Measurements from ENCODE around the gene APIP.

Gene APIP

GRCh38 chr11:34886609-34887008 is 29.6 kb downstream of the APIP start:
- no peak for DNase-seq

- DNase-seq: no peak
These were observed 34.3 kb downstream of the APIP start for GRCh38 chr11:34881900-34882299.

GRCh38 chr11:34877375-34877975 is 38.7 kb downstream of the APIP start:
- DNase-seq: no peak

- DNase-seq: no peak
These were observed 42.0 kb downstream of the APIP start for GRCh38 chr11:34874202-34874601.

DNA sequence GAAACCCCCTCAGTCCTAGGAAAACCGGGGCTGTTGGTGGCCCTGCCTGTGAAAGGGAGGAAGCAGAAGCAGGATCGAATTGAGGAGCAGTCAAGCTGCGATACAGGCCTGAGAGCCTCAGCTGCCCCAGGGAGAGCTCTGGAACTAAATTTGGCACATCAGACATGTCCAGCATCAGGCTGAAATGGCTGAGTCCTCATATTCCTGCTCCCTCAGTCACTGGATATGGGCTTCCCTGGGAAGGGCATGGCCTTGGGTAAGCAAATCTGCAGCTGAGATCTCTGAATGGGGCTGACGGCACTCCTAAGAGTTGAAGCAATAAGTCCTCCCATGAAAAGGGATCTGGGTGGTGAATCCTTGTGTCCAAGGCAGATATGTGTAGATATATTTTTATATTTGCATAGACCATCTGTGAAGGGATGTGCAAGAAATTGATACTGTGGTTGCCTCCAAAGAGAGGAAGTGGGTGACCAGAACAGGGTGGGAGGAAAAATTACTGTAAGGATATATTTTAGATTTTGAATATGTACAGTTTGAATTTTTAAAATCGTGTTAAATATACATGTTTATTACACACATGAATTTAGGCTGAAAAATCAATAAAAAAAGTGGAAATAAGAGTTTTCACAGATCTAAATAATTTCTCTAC is 45.5 kb downstream of the APIP start:
- DNase-seq: no peak

- DNase-seq: no peak
These were observed 46.8 kb downstream of the APIP start for GRCh38 chr11:34869425-34869824.

DNA sequence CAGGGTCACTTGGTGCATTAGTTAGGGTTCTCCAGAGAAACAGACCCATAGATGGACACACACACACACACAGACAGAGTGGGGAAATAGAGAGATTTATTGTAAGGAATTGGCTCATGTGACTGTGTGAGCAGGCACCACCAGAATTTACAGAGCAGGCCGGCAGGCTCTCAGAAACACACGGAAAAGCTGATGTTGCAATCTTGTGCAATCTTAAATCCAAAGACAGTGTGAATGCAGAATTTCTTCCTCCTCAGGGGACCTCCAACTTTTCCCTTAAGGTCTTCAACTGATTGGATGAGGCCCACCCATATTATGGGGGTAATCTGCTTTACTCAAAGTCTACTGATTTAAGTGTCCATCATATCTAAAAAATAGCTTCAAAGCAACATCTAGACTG is 49.8 kb downstream of the APIP start:
- no peak for DNase-seq

GRCh38 chr11:34865261-34865660 is 50.9 kb downstream of the APIP start:
- DNase-seq: no peak

DNA sequence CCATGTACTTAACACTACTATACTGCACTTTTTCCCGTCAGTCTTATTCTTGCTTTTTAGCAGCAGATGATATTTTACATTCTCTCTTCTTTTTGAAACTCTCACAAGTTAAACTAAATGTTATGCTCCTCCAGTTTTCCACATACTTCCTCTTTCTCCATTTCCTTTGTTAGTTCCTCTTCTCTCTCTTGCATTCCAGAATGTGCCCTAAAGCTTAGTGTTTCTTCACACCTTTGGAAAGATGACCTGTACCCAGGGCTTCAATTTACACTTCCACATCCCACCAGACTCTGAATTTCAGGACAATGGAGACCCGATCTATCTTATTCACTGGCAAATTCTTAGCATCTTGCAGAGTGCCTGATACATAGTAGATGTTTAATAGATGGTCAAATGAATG is 51.8 kb downstream of the APIP start:
- DNase-seq: no peak

GRCh38 chr11:34863048-34863447 is 53.1 kb downstream of the APIP start:
- DNase-seq: no peak

- no peak for DNase-seq
These were observed 55.7 kb downstream of the APIP start for GRCh38 chr11:34860518-34860917.

- no peak for DNase-seq
These were observed 56.1 kb downstream of the APIP start for GRCh38 chr11:34860034-34860433.

GRCh38 chr11:34859496-34859895 is 56.7 kb downstream of the APIP start:
- no peak for DNase-seq

DNA sequence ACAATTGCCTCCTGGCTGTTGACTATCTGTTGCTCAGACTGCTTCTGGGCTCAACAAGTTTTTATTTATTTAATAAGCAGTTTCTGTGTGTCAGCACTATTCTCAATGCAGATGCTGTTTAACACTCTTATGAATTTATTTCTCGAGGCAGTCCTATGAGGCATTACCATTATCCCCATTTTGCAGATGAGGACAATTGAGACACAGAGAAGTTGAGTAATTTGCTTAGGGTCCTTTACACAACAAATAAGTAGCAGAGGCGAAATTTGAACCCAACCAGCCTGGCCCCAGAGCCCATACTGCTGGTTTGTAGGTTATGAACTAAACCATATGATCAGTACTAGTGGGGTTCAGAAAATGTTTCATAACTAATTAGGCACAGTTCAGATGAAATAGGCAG is 58.7 kb downstream of the APIP start:
- DNase-seq: no peak

DNA sequence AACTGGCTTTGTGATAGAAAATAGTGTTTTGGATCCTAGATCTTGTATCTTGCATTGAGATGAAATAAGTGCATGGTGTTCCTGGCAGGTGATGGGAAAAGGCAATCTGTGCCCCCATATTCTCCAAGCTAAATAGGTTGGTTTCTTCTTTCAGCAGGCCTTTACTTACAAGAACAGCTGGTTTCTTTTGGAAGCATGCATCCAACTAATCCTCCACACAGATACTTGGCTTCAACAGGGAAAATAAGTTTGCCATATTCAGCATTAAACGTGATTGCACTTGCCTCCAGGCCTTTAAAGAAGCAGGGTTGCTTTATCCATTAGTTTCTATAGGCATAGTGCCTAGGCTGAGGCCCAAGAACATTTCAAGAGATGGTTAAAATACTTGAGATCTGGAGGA is 59.9 kb downstream of the APIP start:
- no peak for DNase-seq

DNA sequence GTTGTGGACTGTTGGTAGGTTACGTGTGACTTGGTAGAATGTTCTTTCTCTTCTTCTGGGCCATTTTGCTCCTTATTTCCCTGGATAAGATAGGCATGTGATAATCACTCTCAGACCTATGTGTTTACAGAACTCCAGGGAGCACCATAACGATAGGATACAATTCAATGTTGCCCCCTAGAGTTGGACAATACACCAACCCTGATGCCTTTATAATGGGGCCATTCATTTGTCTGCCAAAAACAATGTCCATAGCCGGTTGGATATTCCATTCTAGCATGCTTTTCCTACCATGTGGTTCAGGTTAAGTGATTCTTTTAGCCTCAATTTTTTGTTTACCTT is 60.5 kb downstream of the APIP start:
- no peak for DNase-seq

GRCh38 chr11:34855021-34855753 is 61.0 kb downstream of the APIP start:
- DNase-seq: no peak

DNA sequence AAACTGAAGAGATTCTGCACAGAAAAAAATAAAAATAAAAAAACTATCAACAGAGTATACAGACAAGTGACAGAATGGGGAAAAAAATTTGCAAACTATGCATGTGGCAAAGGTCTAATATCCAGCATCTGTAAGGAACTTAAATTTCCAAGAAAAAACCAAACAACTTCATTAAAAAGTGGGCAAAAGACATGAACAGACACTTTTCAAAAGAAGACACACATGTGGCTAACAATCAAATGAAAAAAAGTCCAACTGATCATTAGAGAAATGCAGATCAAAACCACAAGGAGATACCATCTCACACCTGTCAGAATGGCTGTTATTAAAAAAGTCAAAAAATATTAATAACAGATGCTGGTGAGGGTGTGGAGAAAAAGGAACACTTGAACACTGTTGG is 64.3 kb downstream of the APIP start:
- no peak for DNase-seq

- no peak for DNase-seq
These were observed 65.8 kb downstream of the APIP start for GRCh38 chr11:34850334-34850733.

- DNase-seq: no peak
These were observed 69.7 kb downstream of the APIP start for GRCh38 chr11:34846467-34846866.

- DNase-seq: no peak
These were observed 71.6 kb downstream of the APIP start for GRCh38 chr11:34844463-34845112.

- no peak for DNase-seq
These were observed 72.9 kb downstream of the APIP start for GRCh38 chr11:34843271-34843670.

DNA sequence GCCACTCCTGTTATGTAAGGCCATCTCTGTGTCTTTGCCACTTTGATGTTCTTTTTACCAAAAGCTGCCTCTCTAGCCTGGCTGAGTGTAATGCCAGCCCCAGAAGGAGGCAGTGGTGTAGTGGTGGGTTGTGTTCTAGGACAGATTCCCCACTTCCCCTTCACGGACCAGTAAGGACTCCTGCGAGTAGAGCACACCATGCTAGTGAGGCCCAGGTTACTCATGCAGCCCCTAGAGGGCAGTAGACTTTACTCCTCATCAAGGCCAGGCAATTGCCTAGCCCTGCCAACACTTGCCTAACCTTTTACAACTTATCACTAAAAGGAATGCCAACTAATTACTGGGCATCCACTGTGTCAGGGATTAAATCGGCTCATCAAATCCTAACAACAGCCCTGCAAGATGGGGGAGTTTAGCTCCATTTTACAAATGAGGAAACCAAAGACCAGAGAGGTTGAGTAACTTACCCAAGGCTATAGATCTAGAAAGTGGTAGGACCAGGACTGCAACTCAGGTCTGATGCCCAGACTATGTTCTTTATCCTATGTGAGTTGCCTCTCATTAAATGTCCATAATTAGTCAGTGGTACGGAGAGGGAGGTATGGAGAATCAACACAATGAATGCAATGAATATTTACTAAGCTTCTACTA is 75.3 kb downstream of the APIP start:
- peak; percentile 2 for DNase-seq

DNA sequence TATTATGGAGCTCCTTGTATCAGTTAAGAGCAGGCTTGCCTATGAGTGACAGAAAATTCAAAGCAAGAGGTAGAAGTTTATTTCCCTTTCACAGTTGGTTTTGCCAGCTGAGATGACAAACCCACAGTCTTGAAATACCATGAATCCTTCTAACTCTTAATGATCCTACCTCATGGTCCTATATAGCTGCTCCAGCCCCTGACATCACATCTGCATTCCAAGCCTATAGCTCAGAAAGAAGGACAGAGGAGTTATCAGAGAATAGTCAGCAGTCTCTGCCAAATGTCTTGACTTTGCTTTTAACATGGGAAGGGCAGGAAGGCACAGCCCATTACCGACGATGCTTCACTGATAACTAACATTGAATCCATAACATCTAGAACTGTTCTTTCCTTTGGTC is 76.2 kb downstream of the APIP start:
- DNase-seq: no peak
